Naive thymus-derived CD8-positive, alpha-beta T cell (primary cell): Measurements from ENCODE around the gene HSD17B1. TPM values are rescaled to one million over a fixed set of nuclear protein-coding genes. Genes with fewer than 3 reads are reported as not detected.
A peak's percentile ranks its signal among the peaks of the same experiment; 100 is the strongest.

ENCODE experiments used
- ATAC-seq, 2 donors: fragments of 150-1000 bp; cut with Tn5 transposase in 1 of 2; sonication (Bioruptor Pico), chemical (Tn5 transposase) in 1 of 2; 1 replicate in 1 of 2; 2 replicates in 1 of 2; pipeline ENCODE4 v1.10.0; 2021; ENCODE audit warnings: mild to moderate bottlenecking in 2 of 2, moderate library complexity in 2 of 2
- POLR2A ChIA-PET: fragments of 350-600 bp; sonication (Branson Sonifier 250); formaldehyde crosslinking; loops from one replicate; lab custom pipeline; 2021; ENCODE audit warnings: antibody characterized with exemption; lab: Charles Lee
- DNase-seq, 10 donors: peaks; one replicate each; pipeline versions ENCODE4 v3.0.0 to v3.0.0-alpha.2; 2020 to 2022
- H3K27ac Mint-ChIP-seq, 10 donors: one replicate each; pipeline ENCODE4 v1.8.0; 2020 to 2022; ENCODE audit warnings: mild to moderate bottlenecking in 10 of 10, mixed read lengths in 10 of 10, moderate library complexity in 4 of 10, inconsistent platforms in 1 of 10
- H3K27me3 Mint-ChIP-seq, 5 donors: one replicate each; pipeline ENCODE4 v1.8.0; 2021 to 2022; ENCODE audit warnings: mixed read lengths in 5 of 5
- H3K36me3 Mint-ChIP-seq, 3 donors: one replicate each; pipeline ENCODE4 v1.8.0; 2020 to 2022; ENCODE audit warnings: mixed read lengths in 3 of 3, mild to moderate bottlenecking in 2 of 3, inconsistent platforms in 1 of 3
- H3K4me1 Mint-ChIP-seq, 4 donors: one replicate each; pipeline ENCODE4 v1.8.0; 2021 to 2022; ENCODE audit warnings: mixed read lengths in 4 of 4
- H3K4me3 Mint-ChIP-seq, 10 donors: one replicate each; pipeline ENCODE4 v1.8.0; 2020 to 2022; ENCODE audit warnings: mild to moderate bottlenecking in 10 of 10, mixed read lengths in 10 of 10, moderate library complexity in 6 of 10, inconsistent platforms in 1 of 10
- H3K9me3 Mint-ChIP-seq, 9 donors: one replicate each; pipeline ENCODE4 v1.8.0; 2020 to 2022; ENCODE audit warnings: mixed read lengths in 9 of 9, mild to moderate bottlenecking in 3 of 9, inconsistent platforms in 1 of 9, moderate library complexity in 1 of 9
- microRNA-seq: library from miRNA; unstranded; fragments of <30 nt; microRNA quantifications from one replicate; pipeline ENCODE4 v1.2.0, GENCODE V29; 2022; ENCODE audit warnings: borderline microRNAs expressed
- polyA plus RNA-seq, 3 donors: library from polyadenylated mRNA; unstranded; fragments of 300-500 nt; fragmentation: Illumina TruSeq; gene quantifications; one replicate each; pipeline ENCODE4 v1.2.3, GENCODE V29; 2021
- total RNA-seq, 8 experiments: library from RNA in 2 of 8; stranded (reverse) in 2 of 8; gene quantifications; one replicate each; pipeline ENCODE4 v1.2.3 and lab custom pipeline; 2021 to 2026

Gene HSD17B1
- total and polyA plus RNA-seq, 5 experiments from 2014 or later = 0.18 to 2.1 (median 0.98) TPM

DNA sequence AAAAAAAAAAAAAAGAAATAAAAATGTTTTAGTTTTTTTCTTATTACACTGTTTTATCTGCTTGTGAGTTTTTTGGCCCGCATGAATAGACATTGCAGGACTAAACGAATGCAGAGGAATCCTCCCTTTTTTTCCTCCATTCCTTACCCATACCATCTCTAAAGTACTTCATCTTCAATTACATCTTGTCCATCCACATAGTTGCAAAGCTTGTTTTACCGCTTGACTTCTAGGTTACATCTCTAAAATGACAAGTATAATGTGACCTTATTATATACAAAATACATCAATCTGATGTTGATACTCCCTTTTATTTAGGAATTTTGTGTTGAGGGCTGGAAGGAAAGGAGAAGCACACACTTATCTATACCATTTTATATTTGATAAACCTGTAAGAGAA, 43.7 kb downstream of the HSD17B1 start:
- Mint-ChIP-seq H3K36me3 (peaks cover 0 to 67% (median 4%) of the 10 kb centered on the region in 3 donors), H3K27ac (peak overlapping the region in 2 of 10 donors; percentile 0 to 8), H3K4me1 (peaks cover 8 to 44% (median 27%) of the 10 kb centered on the region in 4 donors), H3K4me3 (no peak overlapping the region), H3K27me3 (no peaks in the 10 kb centered on the region), H3K9me3 (no peaks in the 10 kb centered on the region)
- ATAC-seq = no peak
- POLR2A ChIA-PET = interaction anchor here (0.6 kb wide), 1 partner anchor 718 kb away, joined by 3 read pairs; no protein-coding TSS in a partner anchor
- DNase-seq = no peak

DNA sequence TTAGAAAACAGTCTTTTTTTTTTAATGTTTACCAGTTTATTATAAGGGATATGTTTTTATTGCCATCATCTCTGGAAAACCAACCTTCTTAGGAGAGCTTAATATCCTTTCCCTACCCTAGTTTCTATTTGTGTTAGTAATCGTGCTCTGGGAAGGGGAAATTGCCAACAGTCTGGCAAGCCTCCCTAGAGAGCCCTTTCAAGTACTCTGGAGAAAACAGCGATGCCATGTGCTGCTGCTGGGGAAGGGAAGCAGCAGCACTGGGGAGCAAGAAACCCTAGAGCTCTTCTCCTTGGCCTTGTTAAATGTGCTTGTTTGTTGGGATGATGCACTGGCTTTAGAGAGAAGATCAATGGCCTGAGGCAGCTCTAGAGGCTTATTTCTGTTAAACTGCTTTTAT, 46.2 kb downstream of the HSD17B1 start:
- ATAC-seq = no peak
- Mint-ChIP-seq H3K4me1 (peaks cover 14 to 47% (median 35%) of the 10 kb centered on the region in 4 donors), H3K27me3 (no peaks in the 10 kb centered on the region), H3K4me3 (peak overlapping the region in 3 of 10 donors; percentile 9 to 52 (median 26)), H3K36me3 (peaks cover 0 to 64% (median 5%) of the 10 kb centered on the region in 3 donors), H3K9me3 (no peaks in the 10 kb centered on the region), H3K27ac (peak overlapping the region in 4 of 10 donors; percentile 19 to 71 (median 42))
- POLR2A ChIA-PET = interaction anchor here (1.4 kb wide), 1 partner anchor 10 kb away, joined by 6 read pairs; the partner anchor contains the start of genes RETREG3 and TUBG1
- no peak for DNase-seq

DNA sequence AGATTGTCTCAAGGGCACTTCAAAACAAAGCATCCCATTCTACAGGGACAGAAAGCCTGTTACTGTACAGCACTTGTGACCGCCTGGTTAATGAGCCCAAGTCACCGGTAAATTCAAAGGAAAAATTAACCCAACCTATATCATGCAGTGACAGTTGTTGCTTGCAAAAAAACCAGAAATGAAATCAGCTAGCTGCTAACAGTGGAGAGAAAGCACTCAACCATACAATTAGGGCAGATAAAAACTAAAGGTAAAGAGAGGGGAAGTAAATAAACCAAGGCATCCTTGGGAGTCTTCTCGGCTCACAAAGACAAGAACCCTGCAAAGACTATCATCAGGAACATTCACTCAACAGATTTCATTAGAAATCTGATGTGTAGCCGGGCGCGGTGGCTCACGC, 50.6 kb downstream of the HSD17B1 start:
- Mint-ChIP-seq H3K4me3 (peak overlapping the region in 6 of 10 donors; percentile 20 to 52 (median 35)), H3K27ac (peak overlapping the region in 4 of 10 donors; percentile 6 to 80 (median 34)), H3K9me3 (no peaks in the 10 kb centered on the region), H3K27me3 (no peaks in the 10 kb centered on the region), H3K36me3 (peaks cover 0 to 69% (median 4%) of the 10 kb centered on the region in 3 donors), H3K4me1 (peaks cover 33 to 80% (median 68%) of the 10 kb centered on the region in 4 donors)
- POLR2A ChIA-PET = no interaction called here
- ATAC-seq (no peak), DNase-seq (no peak)

Small RNA genes lying within 50 kb of the gene (microRNA-seq; reads per million reads assigned to microRNA genes)
- gene MIR5010 = 1.4 reads per million

Other genes with a start within 250 kb of the HSD17B1 start
- gene STAT3, start 164.5 kb upstream of the HSD17B1 start, total RNA-seq = 100 to 1,000 TPM; 130 to 135 TPM
- gene STAT3, start 164.5 kb upstream of the HSD17B1 start, polyA plus RNA-seq = 100 to 1,000 TPM; 129 to 154 (median 153) TPM
- not detected for gene CAVIN1, start 129.7 kb upstream of the HSD17B1 start, total RNA-seq
- under 1 TPM in 1 of 3 donors, not detected in 2; 0.03 TPM for gene CAVIN1, start 129.7 kb upstream of the HSD17B1 start, polyA plus RNA-seq
- gene ATP6V0A1, start 94.0 kb upstream of the HSD17B1 start, total RNA-seq = 10 to 100 TPM; 18.3 to 19.1 TPM
- gene ATP6V0A1, start 94.0 kb upstream of the HSD17B1 start, polyA plus RNA-seq = 10 to 100 TPM in 2 of 3 donors, 1 to 10 TPM in 1; 4.1 to 12.6 (median 10.3) TPM
- 10 to 100 TPM; 26.4 to 28.5 TPM for gene NAGLU, start 16.7 kb upstream of the HSD17B1 start, total RNA-seq
- gene NAGLU, start 16.7 kb upstream of the HSD17B1 start, polyA plus RNA-seq = 10 to 100 TPM in 2 of 3 donors, 1 to 10 TPM in 1; 8.0 to 16.2 (median 13.4) TPM
- 10 to 100 TPM; 67.0 to 72.3 TPM for gene COASY, start 9.2 kb downstream of the HSD17B1 start, total RNA-seq
- gene COASY, start 9.2 kb downstream of the HSD17B1 start, polyA plus RNA-seq = 10 to 100 TPM; 48.3 to 67.9 (median 65.5) TPM
- gene MLX, start 14.2 kb downstream of the HSD17B1 start, total RNA-seq = 10 to 100 TPM; 58.2 to 67.8 TPM
- 10 to 100 TPM; 24.6 to 47.1 (median 25.0) TPM for gene MLX, start 14.2 kb downstream of the HSD17B1 start, polyA plus RNA-seq
- gene PSMC3IP, start 24.8 kb downstream of the HSD17B1 start, total RNA-seq = 1 to 10 TPM; 3.3 to 4.6 TPM
- gene PSMC3IP, start 24.8 kb downstream of the HSD17B1 start, polyA plus RNA-seq = 1 to 10 TPM in 1 of 3 donors, under 1 TPM in 2; 0.69 to 1.1 (median 0.71) TPM
- 100 to 1,000 TPM; 139 to 147 TPM for gene RETREG3, start 56.5 kb downstream of the HSD17B1 start, total RNA-seq
- 100 to 1,000 TPM; 119 to 131 (median 122) TPM for gene RETREG3, start 56.5 kb downstream of the HSD17B1 start, polyA plus RNA-seq
- 10 to 100 TPM; 12.7 to 16.3 TPM for gene TUBG1, start 56.8 kb downstream of the HSD17B1 start, total RNA-seq
- gene TUBG1, start 56.8 kb downstream of the HSD17B1 start, polyA plus RNA-seq = 10 to 100 TPM in 1 of 3 donors, 1 to 10 TPM in 2; 6.7 to 10.3 (median 7.8) TPM
- gene TUBG2, start 106.4 kb downstream of the HSD17B1 start, total RNA-seq = 10 to 100 TPM; 18.1 to 22.1 TPM
- 1 to 10 TPM; 4.9 to 6.9 (median 6.0) TPM for gene TUBG2, start 106.4 kb downstream of the HSD17B1 start, polyA plus RNA-seq
- gene PLEKHH3, start 124.1 kb downstream of the HSD17B1 start, total RNA-seq = not detected
- not detected for gene PLEKHH3, start 124.1 kb downstream of the HSD17B1 start, polyA plus RNA-seq
- gene CCR10, start 128.9 kb downstream of the HSD17B1 start, total RNA-seq = 1 to 10 TPM; 1.3 to 1.7 TPM
- gene CCR10, start 128.9 kb downstream of the HSD17B1 start, polyA plus RNA-seq = 1 to 10 TPM in 1 of 3 donors, under 1 TPM in 2; 0.68 to 1.8 (median 0.75) TPM
- 1 to 10 TPM; 2.7 to 3.0 TPM for gene CNTNAP1, start 129.6 kb downstream of the HSD17B1 start, total RNA-seq
- under 1 TPM in 1 of 3 donors, not detected in 2; 0.05 TPM for gene CNTNAP1, start 129.6 kb downstream of the HSD17B1 start, polyA plus RNA-seq
- 100 to 1,000 TPM; 186 to 197 TPM for gene EZH1, start 192.1 kb downstream of the HSD17B1 start, total RNA-seq
- gene EZH1, start 192.1 kb downstream of the HSD17B1 start, polyA plus RNA-seq = 10 to 100 TPM; 30.6 to 44.6 (median 32.0) TPM
- not detected for gene RAMP2, start 208.3 kb downstream of the HSD17B1 start, total RNA-seq
- not detected for gene RAMP2, start 208.3 kb downstream of the HSD17B1 start, polyA plus RNA-seq
- 10 to 100 TPM; 51.0 to 55.2 TPM for gene VPS25, start 220.5 kb downstream of the HSD17B1 start, total RNA-seq
- 10 to 100 TPM; 43.9 to 64.5 (median 56.3) TPM for gene VPS25, start 220.5 kb downstream of the HSD17B1 start, polyA plus RNA-seq
- under 1 TPM; 0.27 to 0.62 TPM for gene WNK4, start 227.7 kb downstream of the HSD17B1 start, total RNA-seq
- under 1 TPM in 1 of 3 donors, not detected in 2; 0.09 TPM for gene WNK4, start 227.7 kb downstream of the HSD17B1 start, polyA plus RNA-seq
- 10 to 100 TPM; 26.7 to 27.0 TPM for gene COA3, start 245.8 kb downstream of the HSD17B1 start, total RNA-seq
- 100 to 1,000 TPM; 106 to 119 (median 118) TPM for gene COA3, start 245.8 kb downstream of the HSD17B1 start, polyA plus RNA-seq
- not detected for gene CNTD1, start 245.9 kb downstream of the HSD17B1 start, total RNA-seq
- gene CNTD1, start 245.9 kb downstream of the HSD17B1 start, polyA plus RNA-seq = under 1 TPM; 0.12 to 0.52 (median 0.24) TPM